ENCODE data around the gene LRP2BP. TPM values are rescaled to one million over a fixed set of nuclear protein-coding genes. Genes with fewer than 3 reads are reported as not detected.
A peak's percentile ranks its signal among the peaks of the same experiment; 100 is the strongest.

The LRP2BP gene
- total RNA-seq, 1 experiment from 2014 or later = not detected

DNA sequence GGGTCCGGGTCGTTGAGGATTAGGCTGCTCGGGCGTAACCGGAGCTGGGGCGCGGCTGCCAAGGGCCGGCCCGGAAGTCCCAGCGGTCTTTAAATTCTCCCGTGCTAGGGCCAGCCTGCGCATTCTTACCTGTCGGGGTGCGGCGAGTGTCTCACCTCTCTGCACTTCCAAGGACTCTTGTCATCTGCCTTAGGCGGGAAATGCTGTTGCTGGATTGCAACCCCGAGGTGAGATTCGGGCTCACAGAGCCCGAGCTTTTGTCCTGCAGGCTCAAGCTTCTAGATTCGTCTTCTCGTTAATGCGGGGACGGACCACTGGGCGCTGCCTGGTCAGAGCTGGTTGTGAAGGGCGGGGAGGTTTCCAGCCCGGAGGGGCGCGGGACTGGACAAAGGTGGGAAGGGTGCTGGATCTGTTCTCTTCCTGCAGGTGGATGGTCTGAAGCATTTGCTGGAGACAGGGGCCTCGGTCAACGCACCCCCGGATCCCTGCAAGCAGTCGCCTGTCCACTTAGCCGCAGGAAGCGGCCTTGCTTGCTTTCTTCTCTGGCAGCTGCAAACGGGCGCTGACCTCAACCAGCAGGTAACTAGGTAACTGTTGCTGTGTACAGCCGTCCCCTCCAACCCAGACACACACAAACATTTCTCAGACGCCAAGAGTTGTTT is 1.1 kb upstream of the LRP2BP start, which contains the start of gene ANKRD37:
Gene ANKRD37 (plus strand): TSS at position 118 of the 662 bp plus-strand sequence. CDS start 83 bp downstream, at position 201.
- in situ Hi-C loops (cut with HindIII; ENCODE audit: low sequenced_read_pairs) = no loop called here
- peak; percentile 43 for DNase-seq (ENCODE audit: low spot score)

DNA sequence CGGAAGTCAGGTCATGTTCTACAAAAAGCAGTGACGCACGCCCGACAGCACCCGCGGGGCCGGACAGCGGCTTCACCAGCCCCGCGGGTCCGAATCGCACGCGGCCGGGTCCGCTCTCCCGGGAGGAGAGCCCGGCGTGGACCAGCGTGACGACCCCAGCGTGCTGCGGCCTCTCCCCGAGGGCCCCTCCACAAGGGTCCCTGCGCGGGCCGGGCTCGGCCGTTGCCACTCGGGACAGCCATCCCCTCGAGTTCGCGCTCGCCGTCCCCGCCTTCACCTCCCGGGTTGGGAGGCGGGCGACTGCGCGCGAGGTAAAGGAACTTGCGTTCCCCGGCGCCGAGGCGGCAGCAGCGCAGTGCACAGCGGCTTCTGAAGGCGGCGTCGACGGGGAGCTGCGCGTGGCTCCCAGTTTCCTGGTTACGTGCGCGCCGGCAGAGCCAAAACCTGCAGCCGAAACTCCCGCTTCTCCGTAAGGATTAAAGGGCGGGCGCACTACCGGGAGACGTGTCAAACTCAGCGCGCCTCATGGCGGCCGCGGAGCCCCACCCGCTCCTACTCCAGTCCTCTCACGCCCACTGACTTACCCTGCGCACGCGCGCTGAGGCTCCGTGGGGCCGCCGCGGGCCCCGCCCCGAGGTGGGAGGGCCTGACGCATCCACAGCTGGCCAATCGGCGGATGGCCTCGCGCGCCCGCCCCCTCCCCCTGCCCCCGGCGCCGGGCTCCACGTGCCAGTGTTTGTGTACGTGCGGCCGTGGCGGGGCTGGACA is 416 bp upstream of the LRP2BP start:
- DNase-seq (ENCODE audit: low spot score) = peak; percentile 97
- in situ Hi-C loops (cut with HindIII; ENCODE audit: low sequenced_read_pairs) = no loop called here

GRCh38 chr4:185394568-185395237 is 1.0 kb downstream of the LRP2BP start:
- no peak for DNase-seq (ENCODE audit: low spot score)
- in situ Hi-C loops (cut with HindIII; ENCODE audit: low sequenced_read_pairs) = no loop called here

DNA sequence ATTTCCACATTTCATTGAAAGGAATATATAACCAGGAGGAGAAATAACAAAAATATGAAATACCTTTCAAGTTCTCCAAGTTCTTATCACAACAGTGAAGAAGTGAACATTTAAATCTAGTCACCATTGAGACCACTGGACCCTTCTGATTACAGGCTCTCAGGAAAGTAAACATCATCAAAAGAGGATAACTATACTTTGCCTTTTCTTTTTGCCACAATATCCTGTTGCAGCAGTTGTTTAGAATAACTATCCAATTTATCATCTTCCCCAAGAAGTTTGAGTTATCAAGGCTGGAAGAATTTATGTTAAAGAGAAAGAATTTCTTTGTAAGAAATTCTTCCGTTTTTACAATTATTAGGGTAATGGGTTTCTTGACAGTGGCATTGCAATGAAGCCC is 3.6 kb downstream of the LRP2BP start:
- in situ Hi-C loops (cut with HindIII; ENCODE audit: low sequenced_read_pairs) = no loop called here

GRCh38 chr4:185390941-185391340 is 4.8 kb downstream of the LRP2BP start:
- in situ Hi-C loops (cut with HindIII; ENCODE audit: low sequenced_read_pairs) = no loop called here
- no peak for DNase-seq (ENCODE audit: low spot score)

More for the DNA sequence above, 3.6 kb downstream of the LRP2BP start:
- DNase-seq (ENCODE audit: low spot score) = no peak

GRCh38 chr4:185387957-185388356 is 7.8 kb downstream of the LRP2BP start:
- DNase-seq (ENCODE audit: low spot score) = no peak
- in situ Hi-C loops (cut with HindIII; ENCODE audit: low sequenced_read_pairs) = no loop called here

- DNase-seq (ENCODE audit: low spot score) = no peak
- in situ Hi-C loops (cut with HindIII; ENCODE audit: low sequenced_read_pairs) = no loop called here
Measured at GRCh38 chr4:185384930-185385331, 10.8 kb downstream of the LRP2BP start.

GRCh38 chr4:185384061-185384460 is 11.7 kb downstream of the LRP2BP start:
- no peak for DNase-seq (ENCODE audit: low spot score)
- in situ Hi-C loops (cut with HindIII; ENCODE audit: low sequenced_read_pairs) = no loop called here

GRCh38 chr4:185383451-185383850 is 12.3 kb downstream of the LRP2BP start:
- in situ Hi-C loops (cut with HindIII; ENCODE audit: low sequenced_read_pairs) = no loop called here
- DNase-seq (ENCODE audit: low spot score) = no peak

DNA sequence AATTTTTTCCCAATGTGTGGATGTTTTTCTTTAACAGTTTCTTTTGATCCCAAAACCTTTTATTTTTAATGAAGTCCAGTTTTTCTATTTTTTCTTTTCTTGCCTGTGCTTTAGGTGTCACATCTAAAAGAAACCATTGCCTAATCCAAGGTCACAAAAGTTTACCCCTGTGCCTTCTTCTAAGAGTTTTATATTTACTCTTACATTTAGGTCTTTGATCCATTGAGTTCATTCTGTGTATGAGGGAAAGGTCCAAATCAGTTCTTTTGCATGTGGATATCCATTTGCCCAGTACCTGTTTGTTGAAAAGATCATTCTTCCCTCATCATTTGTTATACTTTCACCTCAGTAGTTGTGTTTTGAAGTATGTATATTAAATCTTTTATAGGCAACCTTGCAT is 13.0 kb downstream of the LRP2BP start:
- no peak for DNase-seq (ENCODE audit: low spot score)
- in situ Hi-C loops (cut with HindIII; ENCODE audit: low sequenced_read_pairs) = no loop called here

DNA sequence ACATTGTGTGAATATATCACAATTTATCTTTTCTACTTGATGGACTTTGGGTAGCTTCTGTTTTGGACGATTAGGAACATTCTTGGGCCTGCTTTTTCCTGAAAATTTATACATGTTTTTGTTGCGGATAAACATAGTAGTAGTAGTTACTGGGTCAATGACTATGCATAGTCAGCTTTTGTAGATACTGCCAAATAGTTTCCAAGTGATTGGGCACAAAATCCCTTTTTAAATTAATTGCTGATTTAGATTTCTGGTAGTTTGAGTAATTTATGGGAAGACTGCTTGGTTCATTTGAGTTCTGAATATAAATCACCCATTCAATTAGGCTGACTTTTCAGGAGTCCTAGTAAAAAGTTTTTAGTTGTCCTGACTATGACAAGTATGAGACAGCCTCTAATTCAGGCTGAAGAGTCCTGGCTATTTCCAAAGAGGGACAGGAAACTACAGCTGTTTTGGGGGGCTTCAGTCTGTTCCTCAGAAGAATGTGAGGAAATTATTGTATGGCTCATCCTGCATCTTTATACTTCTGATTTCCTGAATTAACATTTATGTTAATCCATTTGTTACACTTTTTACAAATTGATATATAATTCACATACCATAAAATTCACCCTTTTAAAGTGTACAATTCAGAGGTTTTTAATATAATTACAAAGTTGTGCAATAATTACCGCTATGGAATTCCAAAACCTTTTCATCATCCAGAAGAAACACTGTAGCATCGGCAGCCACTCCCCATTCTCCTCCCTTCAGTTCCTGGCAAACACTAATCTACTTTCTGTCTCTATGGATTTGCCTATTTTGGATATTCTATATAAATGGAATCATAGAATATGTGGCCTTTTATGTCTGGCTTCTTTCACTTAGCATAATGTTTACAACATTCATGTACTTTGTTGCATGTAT is 14.2 kb downstream of the LRP2BP start:
- no peak for DNase-seq (ENCODE audit: low spot score)
- in situ Hi-C loops (cut with HindIII; ENCODE audit: low sequenced_read_pairs) = no loop called here

DNA sequence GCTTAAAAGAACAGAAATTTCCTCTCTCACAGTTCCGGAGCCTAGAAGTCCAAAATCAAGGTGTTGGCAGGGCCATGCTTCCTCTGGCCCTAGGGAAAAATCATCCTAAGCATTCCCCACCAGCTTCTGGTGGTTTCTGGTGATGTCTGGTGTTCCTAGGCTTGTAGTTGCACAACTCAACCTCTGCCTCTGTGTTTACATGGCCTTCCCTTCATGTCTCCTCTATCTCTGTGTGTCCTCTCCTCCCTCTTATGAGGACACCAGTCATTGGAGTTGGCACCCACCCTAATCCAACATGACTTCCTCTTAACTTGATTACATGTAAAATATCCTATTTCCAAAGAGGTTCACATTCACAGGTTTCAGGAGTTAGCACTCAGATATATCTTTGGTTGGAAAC is 15.4 kb downstream of the LRP2BP start:
- DNase-seq (ENCODE audit: low spot score) = no peak
- in situ Hi-C loops (cut with HindIII; ENCODE audit: low sequenced_read_pairs) = no loop called here

DNA sequence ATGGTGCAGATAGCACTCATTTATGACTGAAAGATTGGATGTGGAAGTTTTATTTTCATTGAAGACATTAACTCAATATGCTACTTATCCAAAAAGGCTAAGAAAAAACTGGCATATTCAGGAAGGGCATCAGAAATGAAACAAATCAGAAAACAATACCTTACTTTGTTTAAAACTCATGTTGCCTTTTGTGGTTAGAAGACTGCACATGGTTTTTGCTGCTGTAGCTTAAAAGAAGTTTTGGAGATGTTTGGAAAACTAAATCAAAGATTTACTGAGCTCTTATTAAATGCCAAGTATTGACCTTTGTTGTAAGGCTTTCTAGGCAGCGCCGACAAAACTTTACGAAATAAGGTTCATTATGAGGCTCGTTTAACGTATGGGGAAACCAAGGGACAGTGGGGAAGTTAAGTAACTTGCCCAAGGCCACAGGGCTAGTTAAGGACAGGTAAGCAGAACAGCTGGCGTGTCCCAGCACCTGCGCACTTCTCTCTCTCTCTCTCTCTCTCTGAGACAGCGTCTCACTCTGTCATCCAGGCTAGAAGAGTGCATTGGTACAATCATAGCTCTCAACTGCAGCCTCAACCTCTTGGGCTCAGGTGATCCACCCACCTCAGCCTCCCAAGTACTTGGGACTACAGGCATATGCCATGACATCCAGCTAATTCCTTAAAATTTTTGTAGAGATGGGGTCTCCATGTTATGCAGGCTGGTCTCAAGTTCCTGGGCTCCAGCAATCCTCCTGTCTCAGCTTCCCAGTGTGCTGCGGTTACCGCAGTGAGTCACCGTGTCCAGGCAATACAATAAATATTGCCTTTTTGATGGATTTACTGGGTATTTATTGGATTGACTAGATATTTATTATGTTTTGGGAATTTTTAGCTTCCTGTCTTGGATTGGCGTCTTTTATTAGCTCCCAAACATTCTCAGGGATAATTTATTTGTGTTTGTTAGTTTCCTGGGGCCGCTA is 16.1 kb downstream of the LRP2BP start:
- no peak for DNase-seq (ENCODE audit: low spot score)
- in situ Hi-C loops (cut with HindIII; ENCODE audit: low sequenced_read_pairs) = no loop called here

DNA sequence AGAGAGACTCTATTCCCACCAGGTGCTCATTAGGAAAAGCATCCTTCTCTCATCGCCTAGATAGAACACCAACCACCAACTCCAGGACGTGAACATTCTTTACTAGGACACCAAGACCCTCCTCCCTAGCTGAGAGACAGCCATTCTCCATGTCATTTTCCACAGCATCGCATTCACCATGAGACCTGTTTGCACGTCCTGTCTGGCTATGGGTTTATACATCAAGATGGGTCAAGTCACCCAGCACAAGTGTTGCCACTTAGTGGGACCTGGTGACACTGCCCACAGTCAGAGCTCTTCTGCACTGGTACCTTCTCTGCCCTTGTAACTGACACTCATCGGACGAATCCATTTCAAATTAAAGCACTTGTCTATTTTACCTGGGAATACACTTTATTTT is 17.5 kb downstream of the LRP2BP start:
- in situ Hi-C loops (cut with HindIII; ENCODE audit: low sequenced_read_pairs) = no loop called here
- no peak for DNase-seq (ENCODE audit: low spot score)

GRCh38 chr4:185374573-185374972 is 21.2 kb downstream of the LRP2BP start:
- in situ Hi-C loops (cut with HindIII; ENCODE audit: low sequenced_read_pairs) = no loop called here
- no peak for DNase-seq (ENCODE audit: low spot score)

DNA sequence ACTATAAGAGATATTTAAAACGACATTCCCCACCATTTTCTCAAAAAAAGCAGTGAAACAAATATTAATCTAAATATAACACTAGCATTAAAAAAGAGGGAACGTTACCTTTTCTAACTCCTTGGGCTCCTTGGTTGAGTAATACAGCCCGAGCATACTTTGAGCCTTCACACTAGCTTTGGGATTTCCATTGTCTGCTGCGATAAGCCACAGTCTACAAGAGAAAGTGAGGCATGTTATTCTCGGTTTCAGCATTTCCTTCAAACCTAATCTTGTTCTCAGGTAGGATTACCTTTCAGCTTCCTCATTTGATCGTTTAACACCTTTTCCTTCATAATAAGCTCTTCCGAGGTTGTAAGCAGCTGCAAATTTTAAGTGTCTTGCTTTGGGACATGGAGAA is 21.7 kb downstream of the LRP2BP start:
- in situ Hi-C loops (cut with HindIII; ENCODE audit: low sequenced_read_pairs) = no loop called here
- no peak for DNase-seq (ENCODE audit: low spot score)

DNA sequence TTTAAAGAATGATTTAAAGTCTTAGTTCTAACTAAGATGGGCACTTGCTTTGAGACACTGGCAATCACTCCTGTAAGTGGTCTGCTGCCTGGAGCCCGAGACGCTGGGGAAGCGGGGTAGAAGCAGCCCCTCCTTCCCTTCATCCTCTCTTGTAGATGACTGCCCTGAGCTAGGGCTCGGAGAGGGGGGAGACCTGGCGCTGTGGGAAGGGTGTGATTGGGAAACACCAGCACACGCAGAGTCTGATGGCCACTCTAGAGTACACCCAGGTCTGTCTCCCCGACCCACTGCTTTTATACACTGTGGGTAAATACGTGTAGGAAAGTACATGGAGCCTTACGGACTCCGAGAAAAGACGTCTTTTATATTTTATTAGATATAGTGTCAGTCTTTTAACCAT is 24.0 kb downstream of the LRP2BP start:
- DNase-seq (ENCODE audit: low spot score) = no peak
- in situ Hi-C loops (cut with HindIII; ENCODE audit: low sequenced_read_pairs) = no loop called here

- in situ Hi-C loops (cut with HindIII; ENCODE audit: low sequenced_read_pairs) = no loop called here
- DNase-seq (ENCODE audit: low spot score) = no peak
Measured at GRCh38 chr4:185370268-185370949, 25.3 kb downstream of the LRP2BP start.

Data from G401 (cell line).